PC-3 (cell line): ENCODE measurements around the gene LIX1L.

ENCODE experiments used
- CTCF ChIP-seq: fragments of 300-600 bp; sonication (generic); conservative IDR thresholded peaks from 2 replicates; pipeline ENCODE4 v1.5.1; 2017; ENCODE audit warnings: antibody characterized with exemption, low read depth, mild to moderate bottlenecking, low read length
- EZH2 ChIP-seq: fragments of 300-600 bp; sonication (generic); IDR thresholded peaks from one replicate; pipeline ENCODE4 v1.6.1; 2017; ENCODE audit warnings: antibody characterized with exemption, mild to moderate bottlenecking, low read length; ENCODE audit not compliant: unreplicated experiment

GRCh38 chr1:145992502-145992936, 34.7 kb upstream of the LIX1L start:
- TF ChIP-seq CTCF (no peak), EZH2 (no peak)
